ENCODE data around the gene CELF4.

DNA sequence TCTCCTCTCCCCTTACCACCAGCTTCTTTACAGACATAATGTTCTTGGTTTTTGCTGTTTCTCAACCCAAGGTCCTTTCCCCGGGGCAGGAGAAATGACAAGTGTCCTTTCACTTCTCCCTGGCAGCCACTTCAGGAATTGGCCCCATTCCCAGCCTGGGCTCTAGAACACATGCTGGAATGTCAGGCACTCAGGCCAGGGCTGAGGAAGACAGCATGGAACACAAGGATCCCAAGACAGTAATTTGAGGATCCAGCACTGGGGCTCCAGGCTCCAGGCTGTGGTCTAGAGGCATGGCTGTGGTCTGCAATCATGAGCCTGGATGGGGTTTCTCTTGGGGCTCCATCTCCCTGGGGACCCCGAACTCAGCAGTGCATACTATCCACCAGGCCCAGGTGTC lies 201.4 kb downstream of the CELF4 start:
- TF ChIP-seq CTCF (IDR thresholded peaks at IDR 0.05) (no peak), POLR2A (IDR thresholded peaks at IDR 0.05) (no peak)
